H1 (cell line): ENCODE results near the gene RPRD1A. TPM values are rescaled to one million over a fixed set of nuclear protein-coding genes. Genes with fewer than 3 reads are reported as not detected.

ENCODE experiments used
- CTCF ChIA-PET: fragments of 300-600 bp; sonication (Branson Sonifier 250); formaldehyde crosslinking; loops from one replicate; lab custom pipeline; 2021; ENCODE audit not compliant: partially characterized antibody; lab: Charles Lee
- POLR2A ChIA-PET: fragments of 300-600 bp; sonication (Branson Sonifier 250); formaldehyde crosslinking; loops from one replicate; lab custom pipeline; 2021; ENCODE audit warnings: inconsistent platforms; ENCODE audit not compliant: partially characterized antibody; lab: Charles Lee
- DNase-seq, 2 experiments: peaks; one replicate each; pipeline versions ENCODE4 v3.0.0 to v3.0.0-alpha.2; 2010 to 2022; ENCODE audit warnings: low spot score in 2 of 2, low read depth in 1 of 2, mixed read lengths in 1 of 2
- FAIRE-seq: peaks from 2 replicates; lab custom pipeline; 2011; peaks lifted over from hg19 to GRCh38; lab: Jason Lieb, UNC
- H2AFZ ChIP-seq: 2 replicates; pipeline ENCODE4 v1.8.1; 2012; ENCODE audit warnings: low read length, inconsistent platforms
- H2AK5ac ChIP-seq: 2 replicates; pipeline ENCODE4 v1.6.1; 2013; ENCODE audit warnings: low read depth, low read length
- H2BK120ac ChIP-seq: replicated peaks from 2 replicates; pipeline ENCODE3; 2013; ENCODE audit warnings: low read depth, low read length, inconsistent platforms
- H2BK12ac ChIP-seq: 2 replicates; pipeline ENCODE4 v1.6.1; 2013; ENCODE audit warnings: low read depth, low read length
- H2BK15ac ChIP-seq: 2 replicates; pipeline ENCODE4 v1.6.1; 2013; ENCODE audit warnings: low read length
- H2BK20ac ChIP-seq: 2 replicates; pipeline ENCODE4 v1.6.1; 2013; ENCODE audit warnings: low read length
- H2BK5ac ChIP-seq: 2 replicates; pipeline ENCODE4 v1.6.1; 2013; ENCODE audit warnings: low read depth, low read length
- H3K14ac ChIP-seq: 2 replicates; pipeline ENCODE4 v1.6.1; 2013; ENCODE audit warnings: inconsistent platforms; ENCODE audit not compliant: insufficient read length
- H3K18ac ChIP-seq: 2 replicates; pipeline ENCODE4 v1.6.1; 2013; ENCODE audit warnings: low read length; ENCODE audit errors: extremely low read depth
- H3K23ac ChIP-seq: 2 replicates; pipeline ENCODE4 v1.6.1; 2013; ENCODE audit warnings: inconsistent platforms; ENCODE audit not compliant: insufficient read length
- H3K23me2 ChIP-seq: 2 replicates; pipeline ENCODE4 v1.6.1; 2013; ENCODE audit warnings: low read depth, low read length
- H3K27ac ChIP-seq: 2 replicates; pipeline ENCODE4 v1.6.1; 2011; ENCODE audit warnings: low read depth, low read length, inconsistent platforms
- H3K27me3 ChIP-seq, 4 experiments: replicated peaks in 1 of 4; 1 replicate in 1 of 4; 2 replicates in 3 of 4; pipeline versions ENCODE4 v1.6.1 to v1.8.1; 2011 to 2013; ENCODE audit warnings: low read length in 3 of 4, mild to moderate bottlenecking in 3 of 4, inconsistent platforms in 2 of 4, mixed read lengths in 2 of 4, moderate library complexity in 1 of 4; ENCODE audit not compliant: control insufficient read depth in 3 of 4, insufficient read depth in 3 of 4; ENCODE audit errors: extremely low read depth in 1 of 4
- H3K36me3 ChIP-seq, 4 experiments: 2 replicates each; pipeline versions ENCODE4 v1.6.1 to v1.8.1; 2011 to 2013; ENCODE audit warnings: mild to moderate bottlenecking in 4 of 4, low read length in 3 of 4, moderate library complexity in 2 of 4, control low read depth in 1 of 4, inconsistent platforms in 1 of 4; ENCODE audit not compliant: insufficient read depth in 4 of 4, control insufficient read depth in 2 of 4
- H3K4ac ChIP-seq: replicated peaks from 2 replicates; pipeline ENCODE3; 2013; ENCODE audit warnings: low read length, low read depth, mixed read lengths, inconsistent platforms; ENCODE audit not compliant: insufficient read length
- H3K4me1 ChIP-seq, 4 experiments: replicated peaks in 1 of 4; 1 replicate in 1 of 4; 2 replicates in 3 of 4; pipeline versions ENCODE4 v1.6.1 to v1.8.1; 2011 to 2013; ENCODE audit warnings: low read length in 3 of 4, inconsistent platforms in 2 of 4, mixed read lengths in 1 of 4; ENCODE audit not compliant: insufficient read depth in 4 of 4, control insufficient read depth in 3 of 4
- H3K4me2 ChIP-seq, 2 experiments: 2 replicates each; pipeline versions ENCODE4 v1.6.1 to v1.8.1; 2011 to 2013; ENCODE audit warnings: low read depth in 2 of 2, low read length in 2 of 2, control low read depth in 1 of 2, inconsistent platforms in 1 of 2, mild to moderate bottlenecking in 1 of 2; ENCODE audit not compliant: insufficient read depth in 1 of 2
- H3K4me3 ChIP-seq, 4 experiments: fragments of 200-600, 300-600 bp in 1 of 4; sonication (generic), shearing (Covaris generic), sonication (Bioruptor Twin) in 1 of 4; 2 replicates each; pipeline versions ENCODE4 v1.5.1 to v1.8.1; 2011 to 2016; ENCODE audit warnings: low read length in 4 of 4, low read depth in 3 of 4, control low read depth in 2 of 4, inconsistent platforms in 2 of 4, mild to moderate bottlenecking in 2 of 4, mixed read lengths in 1 of 4, moderate library complexity in 1 of 4; ENCODE audit not compliant: insufficient read depth in 2 of 4; ENCODE audit errors: extremely low read depth in 1 of 4
- H3K56ac ChIP-seq: replicated peaks from 2 replicates; pipeline ENCODE3; 2013; ENCODE audit warnings: low read depth, mild to moderate bottlenecking, mixed read lengths, low read length, inconsistent platforms; ENCODE audit not compliant: insufficient read length
- H3K79me1 ChIP-seq: 2 replicates; pipeline ENCODE4 v1.6.1; 2013; ENCODE audit warnings: low read depth, low read length, control low read depth
- H3K79me2 ChIP-seq, 2 experiments: 2 replicates each; pipeline versions ENCODE4 v1.6.1 to v1.8.1; 2012 to 2013; ENCODE audit warnings: low read length in 2 of 2, mild to moderate bottlenecking in 2 of 2, inconsistent platforms in 1 of 2; ENCODE audit not compliant: insufficient read depth in 2 of 2, control insufficient read depth in 1 of 2
- H3K9ac ChIP-seq, 4 experiments: replicated peaks in 1 of 4; 1 replicate in 1 of 4; 2 replicates in 3 of 4; pipeline versions ENCODE4 v1.6.1 to v1.8.1; 2011 to 2013; ENCODE audit warnings: low read depth in 3 of 4, low read length in 3 of 4, control low read depth in 2 of 4, mild to moderate bottlenecking in 2 of 4, moderate library complexity in 2 of 4, inconsistent platforms in 1 of 4; ENCODE audit errors: extremely low read depth in 1 of 4
- H3K9me3 ChIP-seq, 2 experiments: 2 replicates each; pipeline versions ENCODE4 v1.6.1 to v1.8.1; 2012 to 2013; ENCODE audit warnings: mild to moderate bottlenecking in 2 of 2, moderate library complexity in 2 of 2, control low read depth in 1 of 2, inconsistent platforms in 1 of 2, low read depth in 1 of 2, low read length in 1 of 2, mixed read lengths in 1 of 2; ENCODE audit not compliant: insufficient read depth in 2 of 2
- H4K20me1 ChIP-seq, 2 experiments: replicated peaks in 1 of 2; 2 replicates each; pipeline versions ENCODE3 to v1.8.1; 2011 to 2013; ENCODE audit warnings: inconsistent platforms in 2 of 2, low read length in 2 of 2, mild to moderate bottlenecking in 1 of 2; ENCODE audit not compliant: insufficient read depth in 2 of 2, control insufficient read depth in 1 of 2
- H4K5ac ChIP-seq: 2 replicates; pipeline ENCODE4 v1.6.1; 2013; ENCODE audit warnings: low read length, low read depth, mixed read lengths, inconsistent platforms; ENCODE audit not compliant: insufficient read length
- H4K8ac ChIP-seq: 2 replicates; pipeline ENCODE4 v1.8.0; 2013; ENCODE audit warnings: mild to moderate bottlenecking, moderate library complexity, low read length, inconsistent platforms; ENCODE audit not compliant: insufficient read depth; ENCODE audit errors: extremely low read depth
- H4K91ac ChIP-seq: replicated peaks from 2 replicates; pipeline ENCODE3; 2013; ENCODE audit warnings: low read length, mixed read lengths, inconsistent platforms; ENCODE audit not compliant: insufficient read length
- CHD2 ChIP-seq: IDR thresholded peaks from 2 replicates; pipeline ENCODE4 v1.6.1; 2012; ENCODE audit warnings: low read length, improper control_type of control experiment
- EP300 ChIP-seq, 2 experiments: IDR thresholded peaks; 1 replicate in 1 of 2; 2 replicates in 1 of 2; pipeline ENCODE4 v1.6.1; 2011 to 2012; ENCODE audit warnings: low read depth in 2 of 2, low read length in 2 of 2, mild to moderate bottlenecking in 2 of 2, borderline replicate concordance in 1 of 2, inconsistent platforms in 1 of 2, moderate library complexity in 1 of 2
- KDM4A ChIP-seq: IDR thresholded peaks from one replicate; pipeline ENCODE4 v1.7.1; 2012; ENCODE audit warnings: low read depth, mild to moderate bottlenecking, moderate library complexity, low read length, inconsistent platforms; ENCODE audit not compliant: severe bottlenecking
- WGBS, 2 experiments: shearing (Covaris generic) in 1 of 2; methylation state at CpG; one replicate each; pipeline versions ENCODE4 v1.1.6 to v1.1.7; 2013 to 2015; ENCODE audit warnings: low lambda C conversion rate in 2 of 2, mixed read lengths in 2 of 2, inconsistent platforms in 1 of 2, low coverage in 1 of 2, missing lambda C conversion rate in 1 of 2; ENCODE audit not compliant: insufficient replicate concordance in 2 of 2, insufficient coverage in 1 of 2, insufficient read length in 1 of 2; ENCODE audit errors: extremely low coverage in 1 of 2, missing lambda C conversion rate in 1 of 2; 5-methylcytosine and 5-hydroxymethylcytosine counted together
- polyA plus RNA-seq, 7 experiments: library from polyadenylated mRNA; depleted of rRNA in 3 of 7; stranded (reverse) in 5 of 7; unstranded in 2 of 7; fragments of >200 nt in 5 of 7; fragments of 200-250 nt in 2 of 7; gene quantifications; 1 replicate in 5 of 7; 2 replicates in 1 of 7; 4 replicates in 1 of 7; pipeline versions ENCODE4 v1.2.1 to v1.2.3, GENCODE V29; 2011 to 2013; ENCODE audit warnings: missing spikeins in 2 of 7, mixed read lengths in 2 of 7
- total RNA-seq: library from RNA; stranded (reverse); fragmentation: NEBNext Ultra II Directional; extraction: Animal tissue kit (Norgen Biotek cat#: 25700); gene quantifications from 2 replicates; pipeline ENCODE4 v1.2.1, GENCODE V29; 2021

The RPRD1A gene
- total and polyA plus RNA-seq, 2 of the 8 experiments (the other 6 are each of a cell fraction or from before 2014, with no cell fraction given) = 40.5 to 106 TPM

DNA sequence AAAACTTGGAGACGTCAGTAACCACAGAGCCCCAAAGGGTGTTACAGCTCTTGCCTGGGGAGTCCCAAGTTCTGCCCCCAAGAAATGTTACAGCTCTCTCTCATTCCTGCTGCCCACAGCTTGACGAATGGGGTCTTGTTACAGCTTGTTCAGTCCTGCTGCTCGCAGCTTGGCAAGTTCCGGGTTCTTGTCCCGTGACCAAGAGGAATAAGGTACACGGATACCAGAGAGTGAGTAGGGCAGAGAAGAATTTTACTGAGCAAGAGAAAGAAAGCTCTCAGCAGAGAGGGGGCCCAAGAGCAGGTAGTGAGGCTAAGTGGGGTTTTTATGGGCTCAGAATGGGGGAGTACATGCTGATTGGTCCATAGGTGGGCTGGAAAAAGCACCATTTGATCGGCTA is 34.6 kb upstream of the RPRD1A start:
- H4K91ac ChIP-seq = no peak overlapping the region
- no peak overlapping the region for H3K4ac ChIP-seq
- no peaks in the 10 kb centered on the region; a peak in 1 of 7 replicates for H3K27me3 ChIP-seq
- H4K5ac ChIP-seq = no peak overlapping the region
- H2BK15ac ChIP-seq = no peak overlapping the region
- no peak overlapping the region for H3K56ac ChIP-seq
- no peak for TF ChIP-seq EP300 (IDR thresholded peaks at IDR 0.05; ENCODE audit: borderline replicate concordance in 1 of 2, low read depth in 2 of 2, low read length in 2 of 2)
- no peak for TF ChIP-seq KDM4A
- TF ChIP-seq CHD2 = no peak
- 0 out of 2 replicates have a peak overlapping the region, but pooled peaks have one; percentile 2 for H2AFZ ChIP-seq
- WGBS, 2 experiments = 94% methylated on average over 7 of the region's 7 CpGs; no CpG with 5 or more reads in 1 of the 2 experiments
- no peak overlapping the region for H3K9ac ChIP-seq
- no peak overlapping the region for H3K4me3 ChIP-seq
- no peak overlapping the region for H2BK5ac ChIP-seq
- H3K14ac ChIP-seq = no peak overlapping the region
- FAIRE-seq (no peak), DNase-seq (no peak)
- CTCF ChIA-PET = interaction anchor here (0.6 to 1.4 kb wide), 2 partner anchors 18 to 104 kb away, joined by 3 to 4 read pairs; no protein-coding TSS in a partner anchor
- no peaks in the 10 kb centered on the region for H3K79me1 ChIP-seq
- H2BK12ac ChIP-seq = no peak overlapping the region
- no peak overlapping the region for H3K18ac ChIP-seq
- H2BK20ac ChIP-seq = no peak overlapping the region
- H3K36me3 ChIP-seq = no peaks in the 10 kb centered on the region
- no peaks in the 10 kb centered on the region for H3K79me2 ChIP-seq
- H3K27ac ChIP-seq = no peak overlapping the region
- H3K4me1 ChIP-seq = no peaks in the 10 kb centered on the region
- H4K20me1 ChIP-seq = no peaks in the 10 kb centered on the region
- H3K4me2 ChIP-seq = no peak overlapping the region
- no peaks in the 10 kb centered on the region for H3K9me3 ChIP-seq
- H3K23me2 ChIP-seq = no peaks in the 10 kb centered on the region
- H3K23ac ChIP-seq = no peak overlapping the region
- H2BK120ac ChIP-seq = no peak overlapping the region
- H4K8ac ChIP-seq = peak overlapping the region; percentile 23; the same call in 1 of the 2 replicates
- POLR2A ChIA-PET = no interaction called here
- H2AK5ac ChIP-seq = no peak overlapping the region
